ENCODE measurements around the gene FBXO10.

Gene FBXO10, protein sequence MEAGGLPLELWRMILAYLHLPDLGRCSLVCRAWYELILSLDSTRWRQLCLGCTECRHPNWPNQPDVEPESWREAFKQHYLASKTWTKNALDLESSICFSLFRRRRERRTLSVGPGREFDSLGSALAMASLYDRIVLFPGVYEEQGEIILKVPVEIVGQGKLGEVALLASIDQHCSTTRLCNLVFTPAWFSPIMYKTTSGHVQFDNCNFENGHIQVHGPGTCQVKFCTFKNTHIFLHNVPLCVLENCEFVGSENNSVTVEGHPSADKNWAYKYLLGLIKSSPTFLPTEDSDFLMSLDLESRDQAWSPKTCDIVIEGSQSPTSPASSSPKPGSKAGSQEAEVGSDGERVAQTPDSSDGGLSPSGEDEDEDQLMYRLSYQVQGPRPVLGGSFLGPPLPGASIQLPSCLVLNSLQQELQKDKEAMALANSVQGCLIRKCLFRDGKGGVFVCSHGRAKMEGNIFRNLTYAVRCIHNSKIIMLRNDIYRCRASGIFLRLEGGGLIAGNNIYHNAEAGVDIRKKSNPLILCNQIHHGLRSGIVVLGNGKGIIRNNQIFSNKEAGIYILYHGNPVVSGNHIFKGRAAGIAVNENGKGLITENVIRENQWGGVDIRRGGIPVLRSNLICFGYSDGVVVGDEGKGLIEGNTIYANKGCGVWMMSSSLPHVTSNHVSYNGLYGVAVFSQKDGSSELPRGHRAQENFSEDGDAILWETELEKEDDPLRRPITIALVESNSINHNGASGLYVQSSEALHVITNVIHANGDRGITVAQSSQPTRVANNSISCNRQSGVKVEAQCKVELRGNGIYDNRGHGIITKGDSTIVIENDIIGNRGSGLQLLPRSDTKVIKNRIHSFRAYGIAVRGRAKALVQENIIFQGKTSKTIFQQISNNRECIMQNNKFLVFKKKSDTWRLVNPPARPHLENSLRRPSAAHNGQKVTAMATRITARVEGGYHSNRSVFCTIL

DNA sequence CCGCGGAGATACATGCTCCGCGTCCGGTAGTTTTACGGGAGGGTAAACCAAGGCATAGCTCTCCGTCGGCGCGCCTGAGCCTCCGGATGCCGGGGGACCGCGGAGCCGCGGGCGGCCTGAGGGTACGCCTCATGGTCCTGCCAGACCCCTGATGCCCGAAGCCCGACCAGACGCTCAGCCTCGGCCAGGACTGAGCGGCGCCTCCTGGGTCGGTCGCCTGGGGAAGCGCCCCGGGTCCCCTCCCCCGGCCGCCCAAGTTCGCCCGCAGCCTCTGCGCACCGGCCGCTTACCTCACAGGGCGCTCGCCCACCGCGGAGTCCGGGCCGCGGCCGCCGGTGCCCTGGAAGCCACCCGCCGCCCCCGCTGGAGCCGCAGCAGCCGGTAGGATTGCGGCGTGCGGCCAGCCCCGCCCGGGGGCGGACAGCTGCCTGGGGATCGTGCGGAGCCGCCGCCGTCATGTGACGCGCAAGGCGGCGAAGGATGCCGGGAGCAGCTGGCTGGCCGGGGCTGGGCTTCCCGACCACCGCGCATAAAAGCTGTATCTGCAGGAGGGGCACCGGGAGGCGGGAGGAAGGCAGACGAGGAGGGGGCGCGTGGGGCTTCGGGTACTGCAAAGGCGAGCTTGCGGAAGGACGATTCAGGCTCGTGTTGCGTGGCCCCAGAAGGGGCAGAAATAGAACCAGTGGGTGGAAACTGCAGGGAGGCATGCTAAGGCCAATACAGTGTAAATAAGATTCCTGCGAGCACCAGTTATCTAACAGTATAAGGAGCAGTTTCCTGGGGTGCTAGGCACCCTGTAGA lies at the start of gene FBXO10:
TSS of gene FBXO10 (minus strand) at position 460 of the 801 bp plus-strand sequence. CDS start 34,612 bp downstream, outside the sequence.
- no peaks in the 10 kb centered on the region for H3K27me3 ChIP-seq (replicated peaks; ENCODE audit: control insufficient read depth, insufficient read depth, low read length)
- peak; percentile 81 for DNase-seq (ENCODE audit: extremely low read depth, insufficient read length)
- H3K4me3 ChIP-seq (replicated peaks; ENCODE audit: low read depth, low read length) = peak within 1 kb of the TSS; percentile 95
- TF ChIP-seq, protein P1, sequence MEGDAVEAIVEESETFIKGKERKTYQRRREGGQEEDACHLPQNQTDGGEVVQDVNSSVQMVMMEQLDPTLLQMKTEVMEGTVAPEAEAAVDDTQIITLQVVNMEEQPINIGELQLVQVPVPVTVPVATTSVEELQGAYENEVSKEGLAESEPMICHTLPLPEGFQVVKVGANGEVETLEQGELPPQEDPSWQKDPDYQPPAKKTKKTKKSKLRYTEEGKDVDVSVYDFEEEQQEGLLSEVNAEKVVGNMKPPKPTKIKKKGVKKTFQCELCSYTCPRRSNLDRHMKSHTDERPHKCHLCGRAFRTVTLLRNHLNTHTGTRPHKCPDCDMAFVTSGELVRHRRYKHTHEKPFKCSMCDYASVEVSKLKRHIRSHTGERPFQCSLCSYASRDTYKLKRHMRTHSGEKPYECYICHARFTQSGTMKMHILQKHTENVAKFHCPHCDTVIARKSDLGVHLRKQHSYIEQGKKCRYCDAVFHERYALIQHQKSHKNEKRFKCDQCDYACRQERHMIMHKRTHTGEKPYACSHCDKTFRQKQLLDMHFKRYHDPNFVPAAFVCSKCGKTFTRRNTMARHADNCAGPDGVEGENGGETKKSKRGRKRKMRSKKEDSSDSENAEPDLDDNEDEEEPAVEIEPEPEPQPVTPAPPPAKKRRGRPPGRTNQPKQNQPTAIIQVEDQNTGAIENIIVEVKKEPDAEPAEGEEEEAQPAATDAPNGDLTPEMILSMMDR (IDR thresholded peaks at IDR 0.05; ENCODE audit: insufficient read depth, low read length, poor library complexity, severe bottlenecking) = no peak
- H3K36me3 ChIP-seq (ENCODE audit: control insufficient read depth, insufficient read depth, low read length) = peaks cover 3% of the 10 kb centered on the region

GRCh38 chr9:37625758-37626147 lies 49.6 kb upstream of the FBXO10 start:
- Histone ChIP-seq H3K36me3 (ENCODE audit: control insufficient read depth, insufficient read depth, low read length) (no peaks in the 10 kb centered on the region), H3K4me3 (replicated peaks; ENCODE audit: low read depth, low read length) (no peak overlapping the region), H3K27me3 (replicated peaks; ENCODE audit: control insufficient read depth, insufficient read depth, low read length) (no peaks in the 10 kb centered on the region; the same call in 1 of the 2 replicates)
- DNase-seq (ENCODE audit: extremely low read depth, insufficient read length) = no peak
- TF ChIP-seq, protein P1 (IDR thresholded peaks at IDR 0.05; ENCODE audit: insufficient read depth, low read length, poor library complexity, severe bottlenecking) = no peak

- DNase-seq (ENCODE audit: extremely low read depth, insufficient read length) = no peak
- TF ChIP-seq, protein P1 (IDR thresholded peaks at IDR 0.05; ENCODE audit: insufficient read depth, low read length, poor library complexity, severe bottlenecking) = no peak
- Histone ChIP-seq H3K36me3 (ENCODE audit: control insufficient read depth, insufficient read depth, low read length) (no peaks in the 10 kb centered on the region), H3K4me3 (replicated peaks; ENCODE audit: low read depth, low read length) (no peak overlapping the region), H3K27me3 (replicated peaks; ENCODE audit: control insufficient read depth, insufficient read depth, low read length) (no peaks in the 10 kb centered on the region; the same call in 1 of the 2 replicates)
Observed at GRCh38 chr9:37625036-37625757, 49.0 kb upstream of the FBXO10 start.

DNA sequence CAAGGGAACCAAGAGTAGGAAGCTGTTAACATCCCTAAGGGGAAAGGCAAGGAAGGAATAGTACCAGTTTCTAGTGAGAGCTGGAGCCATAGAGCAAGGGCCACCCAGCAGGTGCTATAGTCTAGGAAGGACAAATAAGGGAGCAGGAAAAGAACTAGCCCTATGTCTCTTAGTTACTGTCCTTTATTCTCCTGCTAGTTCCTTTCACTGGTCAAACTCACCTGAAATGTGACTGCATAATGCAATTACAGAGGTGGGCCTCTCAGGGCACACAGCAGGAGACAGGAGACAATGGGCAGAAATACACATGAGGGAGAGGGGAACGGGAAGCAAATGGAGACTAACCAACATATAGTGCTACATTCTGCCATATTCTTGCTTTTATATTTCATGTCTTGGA lies 47.9 kb upstream of the FBXO10 start:
- H3K36me3 ChIP-seq (ENCODE audit: control insufficient read depth, insufficient read depth, low read length) = no peaks in the 10 kb centered on the region
- DNase-seq (ENCODE audit: extremely low read depth, insufficient read length) = no peak
- no peaks in the 10 kb centered on the region; the same call in 1 of the 2 replicates for H3K27me3 ChIP-seq (replicated peaks; ENCODE audit: control insufficient read depth, insufficient read depth, low read length)
- no peak overlapping the region for H3K4me3 ChIP-seq (replicated peaks; ENCODE audit: low read depth, low read length)
- TF ChIP-seq, protein P1 (IDR thresholded peaks at IDR 0.05; ENCODE audit: insufficient read depth, low read length, poor library complexity, severe bottlenecking) = no peak

GRCh38 chr9:37623267-37623666 lies 47.1 kb upstream of the FBXO10 start:
- Histone ChIP-seq H3K27me3 (replicated peaks; ENCODE audit: control insufficient read depth, insufficient read depth, low read length) (no peaks in the 10 kb centered on the region; the same call in 1 of the 2 replicates), H3K36me3 (ENCODE audit: control insufficient read depth, insufficient read depth, low read length) (no peaks in the 10 kb centered on the region), H3K4me3 (replicated peaks; ENCODE audit: low read depth, low read length) (no peak overlapping the region)
- no peak for DNase-seq (ENCODE audit: extremely low read depth, insufficient read length)
- TF ChIP-seq, protein P1 (IDR thresholded peaks at IDR 0.05; ENCODE audit: insufficient read depth, low read length, poor library complexity, severe bottlenecking) = no peak
